Measurements from ENCODE around the gene ALDH8A1. TPM values are rescaled to one million over a fixed set of nuclear protein-coding genes. Genes with fewer than 3 reads are reported as not detected.
"Not testable (repeated sequence)": the region's sequence is repeated elsewhere in the genome, so short reads cannot be mapped to it uniquely, and the experiment has no call there.

The ALDH8A1 gene
- total RNA-seq, 1 donor from 2014 or later = 1.6 TPM

GRCh38 chr6:134925800-134926199 lies 24.1 kb downstream of the ALDH8A1 start:
- no peak overlapping the region for H3K4me3 Mint-ChIP-seq

DNA sequence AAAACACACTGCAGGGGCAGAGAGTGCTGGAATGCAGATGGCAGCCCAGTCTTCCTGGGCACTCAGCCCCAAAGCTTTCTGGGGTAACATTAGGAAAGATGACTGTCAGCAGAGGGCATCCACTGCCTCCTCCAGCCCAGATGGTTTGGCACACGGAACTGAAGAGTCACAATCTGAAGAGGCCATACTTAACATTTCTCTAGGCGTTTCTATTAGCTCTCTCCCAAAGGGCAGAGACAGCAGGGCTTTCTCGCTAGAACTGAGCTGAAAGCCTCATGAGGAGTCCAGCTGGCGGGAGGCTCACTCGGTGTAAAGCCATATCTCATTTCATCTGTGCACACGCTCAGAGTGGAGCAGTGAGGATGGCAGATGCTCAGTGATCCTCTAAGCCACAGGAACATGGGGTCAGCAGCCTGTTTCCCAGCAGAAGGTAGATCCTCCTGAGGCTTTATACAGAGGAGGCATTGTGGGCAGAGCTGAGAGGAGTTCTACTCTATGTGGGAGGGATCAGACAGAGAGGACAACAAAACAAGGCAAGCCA lies 28.1 kb downstream of the ALDH8A1 start:
- no peak for DNase-seq (ENCODE audit: low spot score)
- intact Hi-C loops (cut with micrococcal nuclease) = no loop called here

More at GRCh38 chr6:134925800-134926199, 24.1 kb downstream of the ALDH8A1 start:
- Mint-ChIP-seq H3K27me3 (ENCODE audit: insufficient read depth) (no peaks in the 10 kb centered on the region), H3K36me3 (ENCODE audit: low read depth) (peaks cover 14% of the 10 kb centered on the region), H3K27ac (no peak overlapping the region), H3K4me1 (ENCODE audit: low read depth) (peaks cover 10% of the 10 kb centered on the region), H3K9me3 (no peaks in the 10 kb centered on the region)
- intact Hi-C loops (cut with micrococcal nuclease) = no loop called here
- no peak for DNase-seq (ENCODE audit: low spot score)

DNA sequence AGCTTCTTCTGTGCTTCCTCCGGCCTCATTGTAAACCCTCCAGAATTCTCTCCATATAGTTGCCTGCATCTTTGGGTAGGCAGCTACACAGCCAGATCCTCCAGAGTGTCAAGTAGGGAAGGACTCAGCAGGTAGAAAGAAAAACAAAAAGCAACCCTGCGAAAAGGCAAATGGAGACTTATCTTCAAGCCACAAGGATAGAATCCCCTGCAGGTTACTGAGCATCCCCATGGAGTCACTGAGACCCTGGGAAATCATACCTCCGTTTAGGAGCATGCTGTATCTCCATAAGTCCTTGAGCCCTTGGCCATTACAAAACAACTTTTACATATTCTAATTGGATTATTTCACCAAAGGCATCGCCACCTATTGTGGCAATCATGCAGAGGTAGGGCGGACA lies 28.6 kb downstream of the ALDH8A1 start:
- peaks cover 11% of the 10 kb centered on the region for H3K36me3 Mint-ChIP-seq (ENCODE audit: low read depth)
- no peak overlapping the region for H3K27ac Mint-ChIP-seq
- DNase-seq (ENCODE audit: low spot score) = no peak
- no peaks in the 10 kb centered on the region for H3K4me1 Mint-ChIP-seq (ENCODE audit: low read depth)
- H3K4me3 Mint-ChIP-seq = no peak overlapping the region
- no peaks in the 10 kb centered on the region for H3K27me3 Mint-ChIP-seq (ENCODE audit: insufficient read depth)
- intact Hi-C loops (cut with micrococcal nuclease) = no loop called here
- H3K9me3 Mint-ChIP-seq = no peaks in the 10 kb centered on the region

More for the DNA sequence above, 28.1 kb downstream of the ALDH8A1 start:
- H3K9me3 Mint-ChIP-seq = no peaks in the 10 kb centered on the region
- no peak overlapping the region for H3K4me3 Mint-ChIP-seq
- peaks cover 10% of the 10 kb centered on the region for H3K36me3 Mint-ChIP-seq (ENCODE audit: low read depth)
- no peaks in the 10 kb centered on the region for H3K4me1 Mint-ChIP-seq (ENCODE audit: low read depth)
- H3K27me3 Mint-ChIP-seq (ENCODE audit: insufficient read depth) = no peaks in the 10 kb centered on the region
- H3K27ac Mint-ChIP-seq = no peak overlapping the region

DNA sequence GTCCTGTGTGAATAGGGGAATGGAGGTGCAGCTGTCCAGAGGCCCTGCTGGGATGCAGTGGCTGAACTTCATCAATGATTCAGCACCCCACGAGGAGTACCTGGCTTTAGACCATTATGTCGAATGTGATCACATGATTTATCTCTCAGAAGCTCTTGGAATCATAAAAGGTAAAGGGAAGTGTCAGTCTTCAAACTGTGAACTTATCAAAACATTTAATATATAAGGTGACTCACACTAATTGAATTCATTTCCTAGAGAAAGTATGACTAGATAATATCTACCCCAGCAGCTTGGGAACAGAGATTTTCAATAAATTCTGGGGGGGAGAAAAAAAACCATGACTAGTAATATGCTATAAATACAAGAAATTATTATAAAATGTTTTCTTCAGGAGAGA lies 29.5 kb downstream of the ALDH8A1 start:
- Mint-ChIP-seq H3K4me3 (no peak overlapping the region), H3K36me3 (ENCODE audit: low read depth) (peaks cover 9% of the 10 kb centered on the region), H3K4me1 (ENCODE audit: low read depth) (no peaks in the 10 kb centered on the region), H3K27me3 (ENCODE audit: insufficient read depth) (no peaks in the 10 kb centered on the region), H3K27ac (no peak overlapping the region), H3K9me3 (no peaks in the 10 kb centered on the region)
- intact Hi-C loops (cut with micrococcal nuclease) = no loop called here
- no peak for DNase-seq (ENCODE audit: low spot score)

- H3K4me3 Mint-ChIP-seq = no peak overlapping the region
- H3K27ac Mint-ChIP-seq = no peak overlapping the region
- no peaks in the 10 kb centered on the region for H3K27me3 Mint-ChIP-seq (ENCODE audit: insufficient read depth)
- no peaks in the 10 kb centered on the region for H3K9me3 Mint-ChIP-seq
- intact Hi-C loops (cut with micrococcal nuclease) = no loop called here
- no peak for DNase-seq (ENCODE audit: low spot score)
- no peaks in the 10 kb centered on the region for H3K4me1 Mint-ChIP-seq (ENCODE audit: low read depth)
- H3K36me3 Mint-ChIP-seq (ENCODE audit: low read depth) = peaks cover 9% of the 10 kb centered on the region
Observed at GRCh38 chr6:134918418-134918961, 31.4 kb downstream of the ALDH8A1 start.

- no peaks in the 10 kb centered on the region for H3K4me1 Mint-ChIP-seq (ENCODE audit: low read depth)
- no peak for DNase-seq (ENCODE audit: low spot score)
- H3K9me3 Mint-ChIP-seq = no peaks in the 10 kb centered on the region
- H3K27ac Mint-ChIP-seq = no peak overlapping the region
- intact Hi-C loops (cut with micrococcal nuclease) = no loop called here
- H3K4me3 Mint-ChIP-seq = no peak overlapping the region
- H3K27me3 Mint-ChIP-seq (ENCODE audit: insufficient read depth) = peaks cover 5% of the 10 kb centered on the region
- no peaks in the 10 kb centered on the region for H3K36me3 Mint-ChIP-seq (ENCODE audit: low read depth)
Observed at GRCh38 chr6:134911547-134911946, 38.4 kb downstream of the ALDH8A1 start.

- intact Hi-C loops (cut with micrococcal nuclease) = no loop called here
- no peak for DNase-seq (ENCODE audit: low spot score)
- Mint-ChIP-seq H3K27me3 (ENCODE audit: insufficient read depth) (peaks cover 5% of the 10 kb centered on the region), H3K4me1 (ENCODE audit: low read depth) (no peaks in the 10 kb centered on the region), H3K4me3 (no peak overlapping the region), H3K9me3 (no peaks in the 10 kb centered on the region), H3K36me3 (ENCODE audit: low read depth) (no peaks in the 10 kb centered on the region), H3K27ac (no peak overlapping the region)
Observed at GRCh38 chr6:134910593-134910935, 39.3 kb downstream of the ALDH8A1 start.

DNA sequence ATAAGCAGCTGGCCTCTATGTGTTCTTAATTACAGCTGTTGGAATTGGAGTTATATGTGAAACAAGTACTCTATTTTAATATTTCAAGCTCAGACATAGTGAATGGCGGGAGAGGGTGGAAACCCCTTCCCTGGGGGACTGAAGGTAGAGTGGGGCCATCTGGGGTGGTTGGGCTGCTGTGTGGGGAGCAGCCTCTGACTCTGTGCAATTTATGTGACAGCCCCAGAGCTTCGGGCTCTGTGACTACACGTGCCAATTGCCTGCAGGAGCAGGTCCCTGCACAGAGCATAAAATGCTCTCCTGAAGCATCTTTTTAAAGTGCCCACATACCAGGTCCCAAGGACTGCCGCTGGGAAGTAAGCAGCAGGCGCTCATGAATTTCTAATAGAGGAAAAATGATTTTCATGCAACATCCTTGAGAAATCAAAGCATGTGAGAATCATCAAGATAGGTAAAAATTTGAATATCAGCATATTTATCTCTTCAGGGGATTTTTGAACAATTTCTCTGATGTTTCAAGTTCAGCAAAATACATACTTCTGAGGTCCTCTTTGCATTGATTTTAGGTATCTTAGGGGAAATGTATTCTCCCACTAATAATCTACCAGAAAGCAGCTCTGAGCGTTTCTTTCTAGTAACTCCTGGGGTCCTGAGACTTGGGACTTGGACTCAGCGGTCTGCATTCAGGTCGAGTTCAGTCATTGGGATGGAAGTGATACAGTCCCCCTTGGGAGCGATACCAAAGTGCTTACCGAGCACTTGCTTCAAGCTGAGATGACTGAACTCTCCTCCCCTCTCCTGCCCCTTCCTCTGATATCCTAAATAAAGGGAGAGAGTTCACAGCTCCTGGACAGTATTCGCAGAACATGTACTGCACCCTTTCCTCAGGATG lies 40.0 kb downstream of the ALDH8A1 start:
- intact Hi-C loops (cut with micrococcal nuclease) = loop anchor here (2.0 kb wide), 1 partner anchor 29 kb away; no protein-coding TSS in a partner anchor
- Mint-ChIP-seq H3K36me3 (ENCODE audit: low read depth) (no peaks in the 10 kb centered on the region), H3K4me3 (no peak overlapping the region), H3K27me3 (ENCODE audit: insufficient read depth) (peaks cover 5% of the 10 kb centered on the region), H3K4me1 (ENCODE audit: low read depth) (no peaks in the 10 kb centered on the region), H3K27ac (no peak overlapping the region), H3K9me3 (no peaks in the 10 kb centered on the region)
- DNase-seq (ENCODE audit: low spot score) = no peak

GRCh38 chr6:134908906-134909516 lies 40.9 kb downstream of the ALDH8A1 start:
- Mint-ChIP-seq H3K4me3 (no peak overlapping the region), H3K27me3 (ENCODE audit: insufficient read depth) (peaks cover 5% of the 10 kb centered on the region), H3K9me3 (no peaks in the 10 kb centered on the region), H3K27ac (no peak overlapping the region), H3K36me3 (ENCODE audit: low read depth) (no peaks in the 10 kb centered on the region), H3K4me1 (ENCODE audit: low read depth) (no peaks in the 10 kb centered on the region)
- intact Hi-C loops (cut with micrococcal nuclease) = loop anchor here (2.0 kb wide), 1 partner anchor 30 kb away; no protein-coding TSS in a partner anchor
- no peak for DNase-seq (ENCODE audit: low spot score)

- intact Hi-C loops (cut with micrococcal nuclease) = not testable (repeated sequence)
Observed at GRCh38 chr6:134904731-134905130, 45.2 kb downstream of the ALDH8A1 start.

GRCh38 chr6:134903448-134903847 lies 46.5 kb downstream of the ALDH8A1 start:
- H3K9me3 Mint-ChIP-seq = no peaks in the 10 kb centered on the region
- H3K27me3 Mint-ChIP-seq (ENCODE audit: insufficient read depth) = peaks cover 6% of the 10 kb centered on the region
- no peak for DNase-seq (ENCODE audit: low spot score)
- intact Hi-C loops (cut with micrococcal nuclease) = no loop called here
- no peak overlapping the region for H3K4me3 Mint-ChIP-seq
- H3K27ac Mint-ChIP-seq = no peak overlapping the region
- H3K36me3 Mint-ChIP-seq (ENCODE audit: low read depth) = no peaks in the 10 kb centered on the region
- no peaks in the 10 kb centered on the region for H3K4me1 Mint-ChIP-seq (ENCODE audit: low read depth)

More at GRCh38 chr6:134904731-134905130, 45.2 kb downstream of the ALDH8A1 start:
- not testable (repeated sequence) for H3K4me1 Mint-ChIP-seq (ENCODE audit: low read depth); H3K27me3 Mint-ChIP-seq (ENCODE audit: insufficient read depth); DNase-seq (ENCODE audit: low spot score); H3K4me3 Mint-ChIP-seq; H3K9me3 Mint-ChIP-seq; H3K36me3 Mint-ChIP-seq (ENCODE audit: low read depth); H3K27ac Mint-ChIP-seq

DNA sequence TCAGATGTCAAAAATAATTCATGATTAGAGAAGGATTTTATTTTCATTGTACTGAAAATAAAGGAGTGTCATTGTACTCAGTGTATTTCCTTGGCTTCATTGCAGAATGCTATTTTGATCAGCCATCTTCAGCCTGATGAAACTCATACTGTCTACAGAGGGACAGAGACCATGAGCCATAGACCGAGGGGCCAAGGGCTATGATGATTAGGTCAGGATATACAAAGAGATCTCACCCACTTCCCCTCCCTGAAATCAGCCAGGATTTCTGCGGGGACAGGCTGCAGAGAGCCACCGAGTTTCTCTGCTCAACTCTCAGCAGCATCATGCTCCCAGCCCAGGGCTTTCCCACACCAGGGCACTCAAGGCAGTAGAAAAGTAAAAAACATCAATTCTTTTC lies 47.0 kb downstream of the ALDH8A1 start:
- no peak overlapping the region for H3K4me3 Mint-ChIP-seq
- no peaks in the 10 kb centered on the region for H3K9me3 Mint-ChIP-seq
- intact Hi-C loops (cut with micrococcal nuclease) = no loop called here
- H3K27ac Mint-ChIP-seq = no peak overlapping the region
- H3K27me3 Mint-ChIP-seq (ENCODE audit: insufficient read depth) = peaks cover 3% of the 10 kb centered on the region
- H3K4me1 Mint-ChIP-seq (ENCODE audit: low read depth) = no peaks in the 10 kb centered on the region
- no peak for DNase-seq (ENCODE audit: low spot score)
- H3K36me3 Mint-ChIP-seq (ENCODE audit: low read depth) = no peaks in the 10 kb centered on the region
